SIG-M5 treated with dmso at 0.1 percent for 504 hours (cell line): ENCODE results near the gene LAMA4.

Experiments
- DNase-seq: peaks from one replicate; lab custom pipeline; 2025; ENCODE audit not compliant: unreplicated experiment; lab: John Stamatoyannopoulos, UW

LAMA4 gene

GRCh38 chr6:112274774-112275173 lies 20.4 kb upstream of the LAMA4 start:
- DNase-seq: no peak

- no peak for DNase-seq
Measured at GRCh38 chr6:112272799-112273198, 18.4 kb upstream of the LAMA4 start.

- no peak for DNase-seq
Measured at GRCh38 chr6:112270756-112271155, 16.4 kb upstream of the LAMA4 start.

- DNase-seq: no peak
Measured at GRCh38 chr6:112269979-112270566, 15.7 kb upstream of the LAMA4 start.

- DNase-seq: no peak
Measured at GRCh38 chr6:112269114-112269513, 14.7 kb upstream of the LAMA4 start.

- no peak for DNase-seq
Measured at GRCh38 chr6:112268654-112269053, 14.3 kb upstream of the LAMA4 start.

GRCh38 chr6:112268019-112268418 lies 13.7 kb upstream of the LAMA4 start:
- DNase-seq: no peak

- DNase-seq: no peak
Measured at GRCh38 chr6:112266331-112266730, 12.0 kb upstream of the LAMA4 start.

- no peak for DNase-seq
Measured at GRCh38 chr6:112259337-112259675, 4.9 kb upstream of the LAMA4 start.

- DNase-seq: no peak
Measured at GRCh38 chr6:112258642-112259336, 4.4 kb upstream of the LAMA4 start.

- no peak for DNase-seq
Measured at GRCh38 chr6:112257178-112257855, 3.0 kb upstream of the LAMA4 start.

- DNase-seq: no peak
Measured at GRCh38 chr6:112254921-112255320, 554 bp upstream of the LAMA4 start.

- no peak for DNase-seq
Measured at GRCh38 chr6:112253498-112253840, 898 bp downstream of the LAMA4 start.

GRCh38 chr6:112252571-112253497 lies 1.5 kb downstream of the LAMA4 start:
- no peak for DNase-seq

GRCh38 chr6:112251171-112251875 lies 3.0 kb downstream of the LAMA4 start:
- DNase-seq: no peak

- no peak for DNase-seq
Measured at GRCh38 chr6:112249489-112249888, 4.9 kb downstream of the LAMA4 start.

GRCh38 chr6:112247275-112247674 lies 7.1 kb downstream of the LAMA4 start:
- DNase-seq: no peak

- DNase-seq: no peak
Measured at GRCh38 chr6:112245511-112246203, 8.7 kb downstream of the LAMA4 start.

- DNase-seq: no peak
Measured at GRCh38 chr6:112243861-112244827, 10.2 kb downstream of the LAMA4 start.
